Aorta (tissue), 5 donors: ENCODE measurements around the gene ANO3. TPM values are rescaled to one million over a fixed set of nuclear protein-coding genes. Genes with fewer than 3 reads are reported as not detected.

Source experiments
- ATAC-seq: fragments of 200-7000 bp; cut with Tn5 transposase; one replicate; pipeline ENCODE4 v1.9.1; 2022; ENCODE audit warnings: moderate library complexity; ENCODE audit not compliant: low FRiP score
- DNase-seq, 2 donors: peaks; one replicate each; pipeline ENCODE4 v3.0.0-alpha.2; 2020
- H3K27ac ChIP-seq, 2 donors: one replicate each; pipeline ENCODE4 v1.5.1; 2013; ENCODE audit warnings: low read length in 2 of 2, mild to moderate bottlenecking in 2 of 2, moderate library complexity in 2 of 2, control low read depth in 1 of 2, inconsistent platforms in 1 of 2, low read depth in 1 of 2
- H3K27me3 ChIP-seq, 2 donors: one replicate each; pipeline ENCODE4 v1.6.1; 2013; ENCODE audit warnings: control low read depth in 1 of 2, low read length in 1 of 2, mild to moderate bottlenecking in 1 of 2, moderate library complexity in 1 of 2; ENCODE audit not compliant: insufficient read depth in 2 of 2, control insufficient read depth in 1 of 2
- H3K36me3 ChIP-seq, 2 donors: one replicate each; pipeline ENCODE4 v1.6.1; 2013; ENCODE audit warnings: control low read depth in 1 of 2, low read length in 1 of 2, mild to moderate bottlenecking in 1 of 2; ENCODE audit not compliant: insufficient read depth in 2 of 2, control insufficient read depth in 1 of 2
- H3K4me1 ChIP-seq, 2 donors: one replicate each; pipeline ENCODE4 v1.6.1; 2013; ENCODE audit warnings: low read length in 2 of 2, control low read depth in 1 of 2, mild to moderate bottlenecking in 1 of 2, moderate library complexity in 1 of 2; ENCODE audit not compliant: insufficient read depth in 2 of 2, control insufficient read depth in 1 of 2
- H3K4me3 ChIP-seq, 2 donors: one replicate each; pipeline ENCODE4 v1.5.1; 2013; ENCODE audit warnings: low read length in 2 of 2, control low read depth in 1 of 2, mild to moderate bottlenecking in 1 of 2
- H3K9me3 ChIP-seq: one replicate; pipeline ENCODE4 v1.6.1; 2013; ENCODE audit warnings: mild to moderate bottlenecking, low read length; ENCODE audit not compliant: control insufficient read depth
- WGBS, 2 donors: extraction: QIAGEN DNeasy Blood & Tissue Kit; methylation state at CpG; one replicate each; pipeline ENCODE4 v1.1.7; 2013; 5-methylcytosine and 5-hydroxymethylcytosine counted together
- intact Hi-C, 2 donors: fragments of 100-400 bp; cut with DNase I; formaldehyde crosslinking; loops; one replicate each; pipeline versions ENCODE4 v1.14.2 to v1.15.0; 2022
- polyA plus RNA-seq, 2 donors: library from polyadenylated mRNA; stranded (reverse); fragments of 200-250 nt; gene quantifications; one replicate each; pipeline ENCODE4 v1.2.3, GENCODE V29; 2013
- total RNA-seq, 2 donors: library from RNA; stranded (reverse); fragmentation: NEBNext Ultra II Directional; extraction: Animal tissue kit (Norgen Biotek cat#: 25700); gene quantifications; one replicate each; pipeline ENCODE4 v1.2.1, GENCODE V29; 2021
- donor health status: healthy with polysubstance abuse.
- donor health status: Bipolar disorder and iron deficiency.
- donor health status: DM: no; HTN: no; CAD: no.
- donor health status: DM: no; HTN: no; CAD: no.
- donor health status: DM: yes; HTN: yes; CAD: no.

The ANO3 gene
- total and polyA plus RNA-seq, 4 donors, result 0.13 to 1.6 (median 0.83) TPM

- Histone ChIP-seq H3K27me3 (no peaks in the 10 kb centered on the region), H3K4me3 (no peak overlapping the region), H3K4me1 (no peaks in the 10 kb centered on the region), H3K9me3 (no peaks in the 10 kb centered on the region), H3K27ac (no peak overlapping the region), H3K36me3 (no peaks in the 10 kb centered on the region)
- DNase-seq (no peak), ATAC-seq (no peak)
- intact Hi-C loops, result no loop called here
- 37 to 42% methylated on average over 3 of the region's 3 CpGs for WGBS, 2 donors
Observed at GRCh38 chr11:26557666-26558065, 225.7 kb downstream of the ANO3 start.

- DNase-seq (no peak), ATAC-seq (no peak)
- H3K4me1 ChIP-seq, result no peaks in the 10 kb centered on the region
- H3K4me3 ChIP-seq, result no peak overlapping the region
- 48 to 57% methylated on average over 4 of the region's 4 CpGs for WGBS, 2 donors
- H3K9me3 ChIP-seq, result no peaks in the 10 kb centered on the region
- H3K27ac ChIP-seq, result no peak overlapping the region
- no peaks in the 10 kb centered on the region for H3K27me3 ChIP-seq
- no peaks in the 10 kb centered on the region for H3K36me3 ChIP-seq
- intact Hi-C loops, result no loop called here
Observed at GRCh38 chr11:26558190-26558589, 226.3 kb downstream of the ANO3 start.

- 60 to 73% methylated on average over 2 of the region's 2 CpGs for WGBS, 2 donors
Observed at GRCh38 chr11:26569646-26570045, 237.7 kb downstream of the ANO3 start.

GRCh38 chr11:26571861-26572654 lies 240.1 kb downstream of the ANO3 start, which contains the start of gene MUC15:
Gene MUC15, minus strand, starts transcription at chr11:26572263. Its CDS starts 5,169 bp downstream, at chr11:26567094.
- ATAC-seq (no peak), DNase-seq (no peak)
- H3K27me3 ChIP-seq, result no peaks in the 10 kb centered on the region
- 65 to 71% methylated on average over 12 of the region's 12 CpGs for WGBS, 2 donors
- H3K4me1 ChIP-seq, result no peaks in the 10 kb centered on the region
- H3K27ac ChIP-seq, result no peak within 1 kb of the TSS
- intact Hi-C loops, result no loop called here
- H3K9me3 ChIP-seq, result no peaks in the 10 kb centered on the region
- H3K36me3 ChIP-seq, result no peaks in the 10 kb centered on the region
- no peak within 1 kb of the TSS for H3K4me3 ChIP-seq

More at GRCh38 chr11:26569646-26570045, 237.7 kb downstream of the ANO3 start:
- ATAC-seq (no peak), DNase-seq (no peak)
- H3K4me1 ChIP-seq, result no peaks in the 10 kb centered on the region
- H3K4me3 ChIP-seq, result no peak overlapping the region
- H3K36me3 ChIP-seq, result no peaks in the 10 kb centered on the region
- no peaks in the 10 kb centered on the region for H3K27me3 ChIP-seq
- H3K9me3 ChIP-seq, result no peaks in the 10 kb centered on the region
- intact Hi-C loops, result no loop called here
- H3K27ac ChIP-seq, result no peak overlapping the region

- no peak overlapping the region for H3K4me3 ChIP-seq
- H3K27ac ChIP-seq, result no peak overlapping the region
- no peak for DNase-seq
- intact Hi-C loops, result no loop called here
- H3K9me3 ChIP-seq, result no peaks in the 10 kb centered on the region
- WGBS, 2 donors, result 83% methylated on average over 11 of the region's 11 CpGs
- H3K36me3 ChIP-seq, result no peaks in the 10 kb centered on the region
- no peaks in the 10 kb centered on the region for H3K27me3 ChIP-seq
- no peaks in the 10 kb centered on the region for H3K4me1 ChIP-seq
- no peak for ATAC-seq
Observed at GRCh38 chr11:26572770-26573402, 241.0 kb downstream of the ANO3 start.

- intact Hi-C loops, result no loop called here
- no peak for ATAC-seq
- 89 to 91% methylated on average over 2 of the region's 2 CpGs for WGBS, 2 donors
Observed at GRCh38 chr11:26573896-26574295, 242.0 kb downstream of the ANO3 start.

GRCh38 chr11:26575946-26576345 lies 244.0 kb downstream of the ANO3 start:
- WGBS, 2 donors, result 47 to 52% methylated on average over 5 of the region's 5 CpGs
- DNase-seq (no peak), ATAC-seq (no peak)
- Histone ChIP-seq H3K4me1 (no peaks in the 10 kb centered on the region), H3K4me3 (no peak overlapping the region), H3K9me3 (no peaks in the 10 kb centered on the region), H3K36me3 (no peaks in the 10 kb centered on the region), H3K27ac (no peak overlapping the region), H3K27me3 (no peaks in the 10 kb centered on the region)
- intact Hi-C loops, result no loop called here

More at GRCh38 chr11:26573896-26574295, 242.0 kb downstream of the ANO3 start:
- Histone ChIP-seq H3K36me3 (no peaks in the 10 kb centered on the region), H3K4me1 (no peaks in the 10 kb centered on the region), H3K9me3 (no peaks in the 10 kb centered on the region), H3K27ac (no peak overlapping the region), H3K4me3 (no peak overlapping the region), H3K27me3 (no peaks in the 10 kb centered on the region)
- no peak for DNase-seq

GRCh38 chr11:26578998-26579661 lies 247.2 kb downstream of the ANO3 start:
- ATAC-seq (no peak), DNase-seq (no peak)
- Histone ChIP-seq H3K9me3 (no peaks in the 10 kb centered on the region), H3K4me3 (no peak overlapping the region), H3K4me1 (no peaks in the 10 kb centered on the region), H3K27me3 (no peaks in the 10 kb centered on the region), H3K36me3 (no peaks in the 10 kb centered on the region), H3K27ac (no peak overlapping the region)
- WGBS, 2 donors, result 28 to 41% methylated on average over 1 of the region's 1 CpG
- intact Hi-C loops, result no loop called here
